Thyroid gland (tissue), 4 donors: Measurements from ENCODE around the gene FOXK1. TPM values are rescaled to one million over a fixed set of nuclear protein-coding genes. Genes with fewer than 3 reads are reported as not detected.

Experiments
- DNase-seq, 2 donors: peaks; one replicate each; pipeline ENCODE4 v3.0.0-alpha.2; 2019
- H3K27ac ChIP-seq, 3 donors: fragments of 200-600 bp; sonication (generic); 1 replicate in 2 of 3; 2 replicates in 1 of 3; pipeline ENCODE4 v1.5.1; 2016 to 2019; ENCODE audit warnings: mild to moderate bottlenecking in 1 of 3, moderate library complexity in 1 of 3
- H3K27me3 ChIP-seq: fragments of 200-600 bp; sonication (generic); one replicate; pipeline ENCODE4 v1.5.1; 2019
- H3K36me3 ChIP-seq, 2 donors: fragments of 200-600 bp; sonication (generic); one replicate each; pipeline ENCODE4 v1.5.1; 2016 to 2019
- H3K4me1 ChIP-seq, 2 donors: fragments of 200-600 bp; sonication (generic); one replicate each; pipeline ENCODE4 v1.5.1; 2017 to 2019
- H3K4me3 ChIP-seq, 3 donors: fragments of 200-600 bp; sonication (generic); replicated peaks in 1 of 3; 1 replicate in 2 of 3; 2 replicates in 1 of 3; pipeline ENCODE4 v1.5.1; 2016; ENCODE audit warnings: mild to moderate bottlenecking in 1 of 3
- H3K9me3 ChIP-seq: fragments of 200-600 bp; sonication (generic); one replicate; pipeline ENCODE4 v1.5.1; 2017
- POLR2A ChIP-seq, 2 donors: fragments of 450-650 bp; IDR thresholded peaks; one replicate each; pipeline ENCODE4 v1.6.1; 2017; ENCODE audit warnings: antibody characterized with exemption in 2 of 2, mild to moderate bottlenecking in 2 of 2, moderate library complexity in 1 of 2
- WGBS, 2 donors: methylation state at CpG; one replicate each; pipeline ENCODE4 v1.1.5; 2017; 5-methylcytosine and 5-hydroxymethylcytosine counted together
- intact Hi-C: fragments of 100-400 bp; cut with DNase I; formaldehyde crosslinking; loops from one replicate; pipeline ENCODE4 v1.15.1; 2023
- total RNA-seq, 4 donors: library from RNA; depleted of rRNA; stranded (reverse); fragments of >200 nt; gene quantifications; one replicate each; pipeline ENCODE4 v1.2.3, GENCODE V29; 2016
- TF ChIP-seq, protein P1 (sequence below), 6 experiments: fragments of 200-600 bp in 3 of 6; fragments of 450-650 bp in 3 of 6; sonication (generic) in 3 of 6; IDR thresholded peaks; one replicate each; pipeline ENCODE4 v1.5.1; 2016 to 2019; ENCODE audit warnings: antibody characterized with exemption in 6 of 6, mild to moderate bottlenecking in 2 of 6, inconsistent platforms in 1 of 6, moderate library complexity in 1 of 6

Gene FOXK1
- total RNA-seq, 4 donors from 2014 or later = 15.0 to 33.0 (median 20.7) TPM

DNA sequence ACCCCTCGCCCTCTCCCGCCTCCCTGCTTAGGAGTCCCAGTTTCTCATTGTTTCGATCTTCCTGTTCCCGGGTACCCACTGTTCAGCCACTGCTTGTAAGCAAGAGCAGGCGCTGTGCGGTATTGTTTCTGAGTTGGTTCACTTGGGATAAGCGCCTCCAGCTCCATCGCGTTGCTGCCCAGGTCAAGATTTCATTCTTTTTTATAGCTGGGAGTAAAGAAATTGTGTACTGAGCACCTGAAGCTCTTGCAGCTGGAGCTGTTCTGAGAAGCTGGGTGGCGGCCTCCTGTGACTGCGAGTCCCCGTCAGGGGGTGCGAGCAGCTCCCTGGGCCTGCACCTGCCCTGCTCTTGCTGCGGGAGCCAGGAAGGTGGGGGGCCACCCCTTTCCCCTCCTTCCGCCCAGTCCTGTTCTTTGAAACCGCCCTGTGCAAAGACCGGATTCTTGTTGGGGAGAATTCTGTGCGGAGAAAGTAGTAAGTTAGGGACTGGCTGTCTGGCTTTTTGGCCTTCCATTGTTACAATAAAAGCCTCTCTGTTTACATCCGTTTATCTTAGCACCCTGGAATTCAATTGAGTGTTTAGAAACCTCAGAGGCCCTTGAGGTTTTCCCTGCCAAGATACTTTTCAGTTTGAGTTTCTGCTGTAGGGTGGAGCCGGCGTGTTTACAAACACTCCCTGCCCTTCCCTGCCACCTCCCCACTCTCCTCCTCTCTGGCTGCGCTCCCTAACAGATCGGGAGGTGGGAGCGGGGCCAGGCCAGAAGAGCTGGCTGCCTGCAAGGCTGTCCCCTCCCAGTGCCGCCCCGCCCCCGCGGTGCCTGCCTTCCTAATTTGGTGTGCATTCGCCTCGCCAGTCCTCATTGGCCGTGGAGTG is 62.5 kb downstream of the FOXK1 start:
- peaks cover 10 to 13% of the 10 kb centered on the region in 2 donors for H3K36me3 ChIP-seq
- TF ChIP-seq, protein P1, sequence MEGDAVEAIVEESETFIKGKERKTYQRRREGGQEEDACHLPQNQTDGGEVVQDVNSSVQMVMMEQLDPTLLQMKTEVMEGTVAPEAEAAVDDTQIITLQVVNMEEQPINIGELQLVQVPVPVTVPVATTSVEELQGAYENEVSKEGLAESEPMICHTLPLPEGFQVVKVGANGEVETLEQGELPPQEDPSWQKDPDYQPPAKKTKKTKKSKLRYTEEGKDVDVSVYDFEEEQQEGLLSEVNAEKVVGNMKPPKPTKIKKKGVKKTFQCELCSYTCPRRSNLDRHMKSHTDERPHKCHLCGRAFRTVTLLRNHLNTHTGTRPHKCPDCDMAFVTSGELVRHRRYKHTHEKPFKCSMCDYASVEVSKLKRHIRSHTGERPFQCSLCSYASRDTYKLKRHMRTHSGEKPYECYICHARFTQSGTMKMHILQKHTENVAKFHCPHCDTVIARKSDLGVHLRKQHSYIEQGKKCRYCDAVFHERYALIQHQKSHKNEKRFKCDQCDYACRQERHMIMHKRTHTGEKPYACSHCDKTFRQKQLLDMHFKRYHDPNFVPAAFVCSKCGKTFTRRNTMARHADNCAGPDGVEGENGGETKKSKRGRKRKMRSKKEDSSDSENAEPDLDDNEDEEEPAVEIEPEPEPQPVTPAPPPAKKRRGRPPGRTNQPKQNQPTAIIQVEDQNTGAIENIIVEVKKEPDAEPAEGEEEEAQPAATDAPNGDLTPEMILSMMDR (IDR thresholded peaks at IDR 0.05) = peak in 1 of 6 experiments; percentile 4
- peak in 1 of 2 donors; percentile 71 for TF ChIP-seq POLR2A (IDR thresholded peaks at IDR 0.05)
- DNase-seq = peak; percentile 100
- peak overlapping the region in 1 of 3 donors; percentile 11 for H3K4me3 ChIP-seq
- H3K4me1 ChIP-seq = peaks cover 21 to 44% of the 10 kb centered on the region in 2 donors
- WGBS, 2 donors = 13 to 15% methylated on average over 27 to 31 of the region's 31 CpGs
- intact Hi-C loops = no loop called here
- H3K27ac ChIP-seq = peak overlapping the region; percentile 95 to 99 (median 99)
- H3K27me3 ChIP-seq = no peaks in the 10 kb centered on the region
- H3K9me3 ChIP-seq = no peaks in the 10 kb centered on the region

DNA sequence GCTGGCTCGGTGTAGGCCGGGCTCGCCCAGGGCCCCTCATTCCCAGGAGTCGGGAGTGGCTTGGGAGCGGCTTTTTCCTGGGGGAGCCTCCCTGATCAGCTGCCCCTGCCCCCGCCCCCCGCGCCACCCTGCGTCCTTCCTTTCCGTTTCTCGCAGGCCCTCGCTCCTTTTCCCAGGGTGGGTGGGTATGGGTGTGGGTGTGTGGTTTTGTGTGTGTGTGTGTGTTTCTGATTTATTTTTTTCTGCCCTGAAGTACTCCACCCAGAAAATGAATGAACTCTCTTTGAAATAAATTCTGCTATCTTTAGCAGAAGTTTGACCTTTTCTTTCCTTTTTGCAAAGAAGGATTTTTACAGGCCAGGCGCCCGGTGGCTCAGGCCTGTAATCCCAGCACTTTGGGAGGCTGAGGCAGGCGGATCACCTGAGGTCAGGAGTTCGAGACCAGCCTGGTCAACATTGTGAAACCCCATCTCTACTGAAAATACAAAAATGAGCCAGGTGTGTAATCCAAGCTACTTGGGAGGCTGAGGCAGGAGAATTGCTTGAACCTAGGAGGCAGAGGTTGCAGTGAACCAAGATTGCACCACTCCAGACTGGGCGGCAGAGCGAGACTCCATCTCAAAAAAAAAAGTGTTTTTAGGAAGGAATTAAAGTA is 63.3 kb downstream of the FOXK1 start:
- Histone ChIP-seq H3K4me3 (peak overlapping the region in 1 of 3 donors; percentile 1), H3K27ac (peak overlapping the region; percentile 95 to 99 (median 99)), H3K27me3 (no peaks in the 10 kb centered on the region), H3K36me3 (peaks cover 10 to 13% of the 10 kb centered on the region in 2 donors), H3K9me3 (no peaks in the 10 kb centered on the region), H3K4me1 (peaks cover 18 to 40% of the 10 kb centered on the region in 2 donors)
- intact Hi-C loops = no loop called here
- no peak for DNase-seq
- peak in 1 of 2 donors; percentile 42 for TF ChIP-seq POLR2A (IDR thresholded peaks at IDR 0.05)
- TF ChIP-seq, protein P1 (IDR thresholded peaks at IDR 0.05) = no peak
- WGBS, 2 donors = 16 to 22% methylated on average over 18 of the region's 18 CpGs

DNA sequence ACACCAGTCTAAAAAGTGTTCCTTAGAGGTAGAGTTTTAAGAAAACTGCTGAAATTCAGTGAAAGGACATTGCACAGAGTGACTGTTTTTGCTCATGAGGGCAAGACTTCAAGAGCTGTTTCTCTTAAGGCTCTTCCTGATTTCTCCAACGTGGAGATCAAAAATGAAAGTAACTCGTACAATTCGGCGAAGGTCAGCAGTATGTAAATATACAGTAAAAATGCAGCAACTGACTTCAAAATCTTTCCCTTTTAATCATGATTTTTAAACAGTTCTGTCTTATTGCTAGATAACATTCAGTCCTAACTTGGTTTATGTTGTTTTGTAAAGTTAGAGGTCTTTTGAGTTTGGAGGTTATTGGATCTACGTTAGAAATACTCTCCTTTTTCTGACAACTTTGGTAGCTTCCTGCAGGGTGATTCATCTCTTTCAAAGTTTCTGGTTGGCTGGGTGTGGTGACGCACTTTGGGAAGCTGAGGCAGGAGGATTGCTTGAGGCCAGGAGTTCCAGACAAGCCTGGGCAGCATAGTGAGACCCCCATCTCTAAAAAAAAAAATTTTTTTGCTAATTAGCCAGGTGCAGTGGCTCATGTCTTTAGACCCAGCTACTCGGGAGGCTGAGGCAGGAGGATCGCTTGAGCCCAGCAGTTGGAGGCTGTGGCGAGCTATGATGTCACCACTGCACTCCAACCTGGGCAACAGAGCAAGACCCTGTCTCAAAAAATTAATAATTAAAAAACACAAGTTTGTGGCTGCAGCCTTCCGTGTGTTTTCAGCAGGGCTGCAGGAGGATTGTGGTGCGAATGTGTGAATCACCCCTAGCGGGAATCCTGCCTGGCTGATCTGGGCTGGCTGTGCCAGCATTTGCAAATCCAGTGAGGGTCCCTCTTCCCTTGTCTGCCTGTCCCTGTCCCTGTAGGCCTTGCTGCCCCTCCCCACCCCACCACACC is 64.2 kb downstream of the FOXK1 start:
- Histone ChIP-seq H3K36me3 (peaks cover 10% of the 10 kb centered on the region in 2 donors), H3K4me3 (peak overlapping the region in 1 of 3 donors; percentile 1), H3K9me3 (no peaks in the 10 kb centered on the region), H3K4me1 (peaks cover 18 to 40% of the 10 kb centered on the region in 2 donors), H3K27me3 (no peaks in the 10 kb centered on the region), H3K27ac (peak overlapping the region; percentile 95 to 99 (median 99))
- TF ChIP-seq, protein P1 (IDR thresholded peaks at IDR 0.05) = no peak
- TF ChIP-seq POLR2A (IDR thresholded peaks at IDR 0.05) = no peak
- 59 to 63% methylated on average over 12 of the region's 12 CpGs for WGBS, 2 donors
- no peak for DNase-seq
- intact Hi-C loops = no loop called here

DNA sequence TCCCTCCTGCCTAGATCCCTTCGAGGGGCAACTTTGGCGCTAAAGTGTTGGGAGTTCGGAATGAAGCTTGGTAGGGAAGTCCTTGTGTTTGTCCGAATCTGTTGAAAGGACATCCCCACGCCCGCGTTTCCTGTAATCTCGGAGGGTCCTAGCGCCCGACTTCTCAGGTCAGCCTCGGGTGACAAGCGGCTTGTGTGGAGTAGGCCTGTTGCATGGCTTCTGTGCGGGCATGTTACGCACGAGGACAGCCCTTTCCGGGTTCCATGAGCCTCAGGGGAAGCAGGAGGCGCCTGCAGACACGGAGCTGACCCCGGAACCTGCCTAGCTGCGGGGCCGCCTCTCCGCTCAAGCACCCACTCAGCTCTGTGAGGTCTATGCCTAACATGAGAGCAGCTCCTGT is 64.9 kb downstream of the FOXK1 start:
- peaks cover 18 to 40% of the 10 kb centered on the region in 2 donors for H3K4me1 ChIP-seq
- peak overlapping the region; percentile 95 to 99 (median 99) for H3K27ac ChIP-seq
- peaks cover 2 to 10% of the 10 kb centered on the region in 2 donors for H3K36me3 ChIP-seq
- intact Hi-C loops = no loop called here
- WGBS, 2 donors = 76 to 78% methylated on average over 22 of the region's 22 CpGs
- H3K4me3 ChIP-seq = no peak overlapping the region
- no peaks in the 10 kb centered on the region for H3K27me3 ChIP-seq
- H3K9me3 ChIP-seq = no peaks in the 10 kb centered on the region
- TF ChIP-seq, protein P1 (IDR thresholded peaks at IDR 0.05) = no peak
- TF ChIP-seq POLR2A (IDR thresholded peaks at IDR 0.05) = no peak
- no peak for DNase-seq
